OCI-LY1 (cell line): Measurements from ENCODE around the gene FAXC.

Source experiments
- H2AFZ ChIP-seq: fragments of 200-600 bp; sonication (generic), shearing (Covaris generic); 2 replicates; pipeline ENCODE4 v1.6.0; 2014; ENCODE audit warnings: antibody characterized with exemption, mild to moderate bottlenecking, low read length
- H3F3A ChIP-seq: fragments of 200-600 bp; sonication (generic), shearing (Covaris generic); 2 replicates; pipeline ENCODE4 v1.6.0; 2014; ENCODE audit warnings: mild to moderate bottlenecking, antibody characterized with exemption, low read length, moderate library complexity; ENCODE audit not compliant: insufficient read depth
- H3K27ac ChIP-seq: fragments of 200-600 bp; sonication (generic); 2 replicates; pipeline ENCODE4 v1.5.1; 2014; ENCODE audit warnings: low read length, mixed run types, mild to moderate bottlenecking, low read depth; ENCODE audit not compliant: poor library complexity, severe bottlenecking
- H3K27me3 ChIP-seq: fragments of 200-600 bp; sonication (generic); 2 replicates; pipeline ENCODE4 v1.6.0; 2014; ENCODE audit warnings: antibody characterized with exemption, mild to moderate bottlenecking, low read length, moderate library complexity; ENCODE audit not compliant: insufficient read depth
- H3K36me3 ChIP-seq: fragments of 200-600 bp; sonication (generic); 2 replicates; pipeline ENCODE4 v1.6.1; 2014; ENCODE audit warnings: mild to moderate bottlenecking, antibody characterized with exemption, low read length, moderate library complexity, mixed read lengths; ENCODE audit not compliant: insufficient read depth
- H3K4me1 ChIP-seq: fragments of 200-600 bp; sonication (generic); 2 replicates; pipeline ENCODE4 v1.5.1; 2014; ENCODE audit warnings: mild to moderate bottlenecking, low read length, moderate library complexity; ENCODE audit not compliant: insufficient read depth, severe bottlenecking
- H3K4me2 ChIP-seq: fragments of 200-600 bp; sonication (generic), shearing (Covaris generic); 2 replicates; pipeline ENCODE4 v1.6.1; 2014; ENCODE audit warnings: low read length
- H3K4me3 ChIP-seq: fragments of 200-600 bp; sonication (generic); 2 replicates; pipeline ENCODE4 v1.5.1; 2014; ENCODE audit warnings: low read length, low read depth, mild to moderate bottlenecking, mixed read lengths; ENCODE audit not compliant: poor library complexity, severe bottlenecking
- H3K79me2 ChIP-seq: fragments of 200-600 bp; shearing (Covaris generic); 2 replicates; pipeline ENCODE4 v1.6.1; 2016; ENCODE audit warnings: mixed run types, low read length, mixed read lengths; ENCODE audit not compliant: insufficient read depth
- H3K9ac ChIP-seq: fragments of 200-600 bp; sonication (generic), shearing (Covaris generic); 2 replicates; pipeline ENCODE4 v1.6.1; 2014; ENCODE audit warnings: mild to moderate bottlenecking, low read length, mixed read lengths
- H3K9me2 ChIP-seq: fragments of 200-600 bp; sonication (generic), shearing (Covaris generic); 2 replicates; pipeline ENCODE4 v1.6.1; 2014; ENCODE audit warnings: low read depth, mild to moderate bottlenecking, low read length, mixed read lengths
- H3K9me3 ChIP-seq: fragments of 200-600 bp; shearing (Covaris generic); 2 replicates; pipeline ENCODE4 v1.6.1; 2014; ENCODE audit warnings: low read length, mixed read lengths
- H4K20me1 ChIP-seq: fragments of 200-600 bp; sonication (generic), shearing (Covaris generic); 2 replicates; pipeline ENCODE4 v1.6.0; 2016; ENCODE audit warnings: mild to moderate bottlenecking, low read length; ENCODE audit not compliant: insufficient read depth
- CTCF ChIP-seq: fragments of 200-600 bp; sonication (generic), shearing (Covaris generic); IDR thresholded peaks from 2 replicates; pipeline ENCODE4 v1.5.1; 2017; ENCODE audit warnings: mild to moderate bottlenecking, antibody characterized with exemption, low read length, moderate library complexity, mixed read lengths
- EZH2 ChIP-seq: fragments of 200-600 bp; sonication (generic), shearing (Covaris generic); IDR thresholded peaks from 2 replicates; pipeline ENCODE4 v1.8.0; 2017; ENCODE audit warnings: borderline replicate concordance, mixed run types, mild to moderate bottlenecking, antibody characterized with exemption, low read length, moderate library complexity, mixed read lengths

The FAXC gene

DNA sequence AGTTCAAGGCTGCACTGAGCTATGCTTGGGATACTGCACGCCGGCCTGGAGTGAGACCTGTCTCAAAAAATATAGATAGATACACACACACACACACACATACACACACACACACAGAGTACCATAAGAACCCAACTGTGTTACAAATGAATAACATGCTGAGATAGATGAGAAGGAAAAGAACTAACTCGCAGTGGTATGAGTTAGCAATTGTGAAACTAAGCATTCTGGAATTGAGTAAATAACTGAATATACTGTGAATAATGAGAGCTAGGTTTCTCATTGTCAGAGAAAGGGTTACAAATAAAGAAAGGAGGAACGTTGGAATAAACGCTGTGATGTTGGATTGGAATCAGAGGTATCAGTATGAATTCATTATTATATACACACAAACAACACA is 14.6 kb upstream of the FAXC start:
- Histone ChIP-seq H3K9me2 (no peaks in the 10 kb centered on the region), H2AFZ (no peak overlapping the region), H3K4me2 (no peak overlapping the region), H3K36me3 (no peaks in the 10 kb centered on the region), H3K4me1 (no peaks in the 10 kb centered on the region), H3K4me3 (no peak overlapping the region), H3K9me3 (no peaks in the 10 kb centered on the region), H3K9ac (no peak overlapping the region), H3K27me3 (no peaks in the 10 kb centered on the region), H3K27ac (no peak overlapping the region), H3K79me2 (no peaks in the 10 kb centered on the region), H4K20me1 (no peaks in the 10 kb centered on the region), H3F3A (no peaks in the 10 kb centered on the region)
- TF ChIP-seq EZH2: no peak
- TF ChIP-seq CTCF: no peak

DNA sequence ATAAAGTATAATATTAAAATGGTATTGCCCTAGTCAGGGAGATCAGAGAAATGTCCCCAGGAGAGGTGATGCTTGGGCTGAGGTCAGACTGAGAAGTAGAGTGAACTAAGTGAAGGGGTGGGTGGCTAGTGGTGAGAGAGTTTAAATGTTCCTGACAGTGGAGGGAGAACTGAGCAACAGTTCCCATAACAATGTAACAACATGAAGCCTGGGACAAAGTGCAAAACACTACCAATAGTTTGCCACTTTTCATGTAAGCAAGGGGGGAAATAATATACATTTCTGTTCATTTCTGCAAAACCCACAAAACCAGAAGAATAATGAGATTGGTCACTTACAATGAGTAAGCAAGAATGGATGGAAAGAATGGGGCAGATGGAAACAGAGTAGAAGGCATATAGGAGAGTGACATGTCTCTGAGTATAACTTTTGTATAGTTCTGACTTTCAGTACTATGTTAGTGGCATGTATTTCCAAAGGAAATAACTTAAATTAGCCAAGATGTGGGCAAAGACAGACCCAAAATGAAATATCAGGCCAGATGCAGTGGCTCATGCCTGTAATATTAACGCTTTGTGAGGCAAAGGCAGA is 13.3 kb upstream of the FAXC start:
- Histone ChIP-seq H3K4me1 (no peaks in the 10 kb centered on the region), H3K27ac (no peak overlapping the region), H3K36me3 (no peaks in the 10 kb centered on the region), H2AFZ (no peak overlapping the region), H3K9me3 (no peaks in the 10 kb centered on the region), H3F3A (no peaks in the 10 kb centered on the region), H3K27me3 (no peaks in the 10 kb centered on the region), H3K9me2 (no peaks in the 10 kb centered on the region), H3K79me2 (no peaks in the 10 kb centered on the region), H3K4me3 (no peak overlapping the region), H3K4me2 (no peak overlapping the region), H3K9ac (no peak overlapping the region), H4K20me1 (no peaks in the 10 kb centered on the region)
- TF ChIP-seq CTCF (no peak), EZH2 (no peak)

DNA sequence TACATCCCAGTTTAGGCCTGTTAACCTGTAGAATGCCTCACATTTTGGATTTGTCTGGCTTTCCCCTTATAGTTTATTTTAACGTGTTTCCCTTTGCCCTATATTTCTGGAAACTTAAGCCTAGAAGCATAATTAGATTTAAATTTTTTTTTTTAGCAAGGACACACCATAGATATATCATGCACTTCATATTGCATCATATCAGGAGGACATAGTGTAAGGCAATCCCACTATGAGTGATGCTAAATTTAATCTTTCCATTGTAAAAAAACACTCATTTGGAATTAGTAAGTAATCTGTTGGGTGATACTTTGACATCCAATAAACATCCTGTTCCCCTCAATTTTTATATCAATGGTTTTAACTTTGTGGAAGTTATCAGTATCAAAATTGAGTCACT is 10.3 kb upstream of the FAXC start:
- no peak overlapping the region for H3K9ac ChIP-seq
- H3K79me2 ChIP-seq: no peaks in the 10 kb centered on the region
- TF ChIP-seq EZH2: no peak
- TF ChIP-seq CTCF: no peak
- no peaks in the 10 kb centered on the region for H3K9me2 ChIP-seq
- H4K20me1 ChIP-seq: no peaks in the 10 kb centered on the region
- H3K4me1 ChIP-seq: no peaks in the 10 kb centered on the region
- no peak overlapping the region for H2AFZ ChIP-seq
- H3K9me3 ChIP-seq: no peaks in the 10 kb centered on the region
- no peak overlapping the region for H3K27ac ChIP-seq
- H3F3A ChIP-seq: no peaks in the 10 kb centered on the region
- H3K36me3 ChIP-seq: no peaks in the 10 kb centered on the region
- H3K27me3 ChIP-seq: no peaks in the 10 kb centered on the region
- no peak overlapping the region for H3K4me3 ChIP-seq
- H3K4me2 ChIP-seq: no peak overlapping the region
